Mesendoderm (in vitro differentiated cells): ENCODE measurements around the gene COL18A1.
A peak's percentile ranks its signal among the peaks of the same experiment; 100 is the strongest.

ENCODE experiments used
- DNase-seq: peaks from one replicate; pipeline ENCODE4 v3.0.0; 2013
- H2AK5ac ChIP-seq: 2 replicates; pipeline ENCODE4 v1.6.1; 2013; ENCODE audit warnings: low read length, inconsistent platforms
- H2BK120ac ChIP-seq: 2 replicates; pipeline ENCODE4 v1.6.1; 2013; ENCODE audit warnings: low read depth, mild to moderate bottlenecking, low read length, moderate library complexity, mixed read lengths
- H2BK15ac ChIP-seq: replicated peaks from 2 replicates; pipeline ENCODE4 v1.6.1; 2013; ENCODE audit warnings: low read depth, mild to moderate bottlenecking, moderate library complexity
- H2BK5ac ChIP-seq: 2 replicates; pipeline ENCODE4 v1.6.1; 2013; ENCODE audit warnings: low read length, inconsistent platforms
- H3K18ac ChIP-seq: 2 replicates; pipeline ENCODE4 v1.6.1; 2013; ENCODE audit warnings: mild to moderate bottlenecking, low read length, mixed read lengths
- H3K23ac ChIP-seq: one replicate; pipeline ENCODE4 v1.6.1; 2013; ENCODE audit warnings: low read length
- H3K27ac ChIP-seq: 2 replicates; pipeline ENCODE4 v1.5.1; 2013; ENCODE audit warnings: low read depth, mild to moderate bottlenecking, inconsistent platforms, low read length, moderate library complexity
- H3K27me3 ChIP-seq: 2 replicates; pipeline ENCODE4 v1.6.1; 2013; ENCODE audit warnings: low read length, control low read depth, mild to moderate bottlenecking, inconsistent platforms; ENCODE audit not compliant: insufficient read depth, poor library complexity
- H3K36me3 ChIP-seq: 2 replicates; pipeline ENCODE4 v1.6.1; 2013; ENCODE audit warnings: low read length, inconsistent platforms; ENCODE audit not compliant: control insufficient read depth, insufficient read depth
- H3K4ac ChIP-seq: one replicate; pipeline ENCODE4 v1.6.1; 2013; ENCODE audit warnings: low read depth, mild to moderate bottlenecking, low read length, moderate library complexity
- H3K4me1 ChIP-seq: 2 replicates; pipeline ENCODE4 v1.6.1; 2013; ENCODE audit warnings: low read depth, low read length, inconsistent platforms; ENCODE audit not compliant: control insufficient read depth
- H3K4me2 ChIP-seq: 2 replicates; pipeline ENCODE4 v1.6.1; 2013; ENCODE audit warnings: low read length
- H3K4me3 ChIP-seq: 2 replicates; pipeline ENCODE4 v1.5.1; 2013; ENCODE audit warnings: mild to moderate bottlenecking, low read length
- H3K56ac ChIP-seq: one replicate; pipeline ENCODE4 v1.6.1; 2013; ENCODE audit warnings: low read length
- H3K79me1 ChIP-seq: 2 replicates; pipeline ENCODE4 v1.6.1; 2013; ENCODE audit warnings: low read length, inconsistent platforms
- H3K79me2 ChIP-seq: 2 replicates; pipeline ENCODE4 v1.6.1; 2013; ENCODE audit warnings: mild to moderate bottlenecking, low read length; ENCODE audit not compliant: control insufficient read depth, insufficient read depth
- H3K9ac ChIP-seq: 2 replicates; pipeline ENCODE4 v1.6.1; 2013; ENCODE audit warnings: low read length, inconsistent platforms
- H4K5ac ChIP-seq: one replicate; pipeline ENCODE4 v1.6.1; 2013; ENCODE audit warnings: low read length
- H4K8ac ChIP-seq: one replicate; pipeline ENCODE4 v1.6.1; 2013; ENCODE audit warnings: low read depth, mild to moderate bottlenecking, control low read depth, low read length, moderate library complexity
- WGBS: extraction: QIAGEN DNeasy Blood & Tissue Kit; methylation state at CpG from one replicate; pipeline ENCODE4 v1.1.7; 2013; ENCODE audit warnings: low lambda C conversion rate, missing lambda C conversion rate; ENCODE audit not compliant: insufficient coverage; ENCODE audit errors: extremely low coverage; 5-methylcytosine and 5-hydroxymethylcytosine counted together

Gene COL18A1

DNA sequence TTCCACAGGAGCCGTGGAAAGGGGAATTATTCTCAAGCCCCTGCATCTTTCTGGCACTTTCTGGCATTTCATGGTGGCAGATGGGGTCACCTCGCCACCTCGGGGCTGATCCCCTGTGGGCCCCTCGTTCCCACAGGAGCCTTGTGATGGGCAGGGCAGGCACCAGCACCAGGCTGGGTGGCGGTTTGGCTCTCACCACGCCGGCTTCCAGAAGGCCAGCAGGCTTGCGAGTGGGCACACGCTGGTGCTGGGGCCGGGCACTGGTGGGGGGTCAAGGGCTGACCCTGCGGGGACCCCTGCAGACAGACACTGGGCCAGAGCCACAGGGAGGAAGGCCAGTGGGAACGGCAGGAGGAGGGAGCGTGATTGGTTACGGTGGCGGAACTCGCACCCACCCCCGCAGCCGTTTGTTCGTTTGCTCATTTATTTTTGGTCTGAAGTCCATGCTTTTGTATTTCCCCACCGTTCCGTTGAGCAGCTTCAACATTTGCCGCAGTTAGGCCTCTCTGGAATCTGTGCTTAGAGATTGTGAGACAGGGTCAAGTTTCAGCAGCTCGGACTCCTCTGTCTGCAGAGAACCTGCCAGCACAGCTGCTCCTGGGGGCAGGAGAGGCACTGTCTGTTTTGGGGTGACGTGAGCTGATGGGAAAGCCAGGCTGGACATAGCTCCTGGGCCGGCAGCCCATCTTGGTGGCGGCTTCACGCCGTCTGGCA lies 5.3 kb downstream of the COL18A1 start:
- H3K9ac ChIP-seq = no peak overlapping the region
- no peak overlapping the region for H3K23ac ChIP-seq
- no peaks in the 10 kb centered on the region for H3K27me3 ChIP-seq
- H3K4me1 ChIP-seq = peaks cover 12% of the 10 kb centered on the region
- H2BK5ac ChIP-seq = no peak overlapping the region
- H3K27ac ChIP-seq = no peak overlapping the region
- no peak overlapping the region for H3K18ac ChIP-seq
- no peak overlapping the region for H3K4ac ChIP-seq
- peak overlapping the region; percentile 64 for H3K56ac ChIP-seq
- no peak overlapping the region for H3K4me2 ChIP-seq
- H3K36me3 ChIP-seq = peaks cover 2% of the 10 kb centered on the region
- peaks cover 84% of the 10 kb centered on the region for H3K79me2 ChIP-seq
- H2BK120ac ChIP-seq = no peak overlapping the region
- no peak overlapping the region for H4K8ac ChIP-seq
- no peak overlapping the region for H2BK15ac ChIP-seq
- H2AK5ac ChIP-seq = no peak overlapping the region
- DNase-seq = no peak
- H3K4me3 ChIP-seq = no peak overlapping the region
- no peak overlapping the region for H4K5ac ChIP-seq
- H3K79me1 ChIP-seq = peaks cover 16% of the 10 kb centered on the region
- WGBS = no CpG with 5 or more reads among the region's 28 CpGs

DNA sequence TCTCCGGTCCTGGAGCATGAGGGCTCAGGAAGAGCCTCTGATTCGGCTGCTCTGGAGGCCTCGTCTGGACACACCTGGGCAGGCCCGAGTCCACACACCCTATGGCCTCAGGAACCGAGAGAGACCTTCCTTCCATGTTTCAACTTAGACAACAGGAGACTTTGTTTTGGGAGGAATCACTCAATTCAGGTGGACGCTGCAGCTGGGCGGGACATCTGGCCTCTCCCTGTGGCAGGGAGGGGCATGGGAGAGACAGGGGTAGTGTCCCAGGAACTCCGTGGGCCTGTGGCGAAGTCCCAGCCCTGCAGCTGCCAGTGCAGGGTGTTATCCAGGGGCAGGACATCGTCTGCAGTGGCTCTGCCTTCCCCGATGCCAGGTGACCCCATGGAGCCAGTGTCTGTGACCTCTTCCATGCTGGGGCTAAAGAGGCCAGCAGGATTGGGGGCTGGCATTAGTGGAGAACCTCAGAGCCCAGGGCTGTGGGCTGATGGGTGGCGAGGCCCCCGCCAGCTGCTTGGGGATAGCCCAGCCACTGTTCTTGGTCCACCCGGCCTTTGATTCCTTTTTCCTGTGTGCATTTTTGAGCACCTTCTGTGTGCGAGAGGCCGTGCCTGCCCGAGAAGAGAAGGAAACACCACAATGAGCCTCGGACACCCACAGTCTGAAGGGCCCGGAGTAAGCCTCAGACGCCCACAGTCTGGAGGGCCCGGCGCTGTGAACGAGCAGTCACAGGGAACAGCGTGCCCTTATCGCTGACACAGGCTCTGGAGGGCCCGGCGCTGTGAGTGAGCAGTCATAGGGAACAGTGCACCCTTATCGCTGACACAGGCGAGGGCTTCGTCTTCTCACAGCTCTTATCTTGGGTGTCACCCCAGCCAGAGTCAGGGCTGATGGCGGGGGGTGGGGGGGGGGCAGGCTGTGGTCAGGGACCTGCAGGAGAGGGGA lies 6.2 kb downstream of the COL18A1 start:
- no peak overlapping the region for H4K8ac ChIP-seq
- H3K4me3 ChIP-seq = no peak overlapping the region
- H2BK120ac ChIP-seq = no peak overlapping the region
- no peak overlapping the region for H3K27ac ChIP-seq
- H3K18ac ChIP-seq = no peak overlapping the region
- H3K79me2 ChIP-seq = peaks cover 88% of the 10 kb centered on the region
- peaks cover 2% of the 10 kb centered on the region for H3K36me3 ChIP-seq
- peaks cover 16% of the 10 kb centered on the region for H3K79me1 ChIP-seq
- H2BK5ac ChIP-seq = no peak overlapping the region
- peaks cover 12% of the 10 kb centered on the region for H3K4me1 ChIP-seq
- no peaks in the 10 kb centered on the region for H3K27me3 ChIP-seq
- H4K5ac ChIP-seq = no peak overlapping the region
- no peak overlapping the region for H3K56ac ChIP-seq
- no CpG with 5 or more reads among the region's 31 CpGs for WGBS
- no peak overlapping the region for H3K23ac ChIP-seq
- H3K4ac ChIP-seq = no peak overlapping the region
- no peak overlapping the region for H3K4me2 ChIP-seq
- no peak for DNase-seq
- no peak overlapping the region for H2BK15ac ChIP-seq
- no peak overlapping the region for H3K9ac ChIP-seq
- H2AK5ac ChIP-seq = no peak overlapping the region

DNA sequence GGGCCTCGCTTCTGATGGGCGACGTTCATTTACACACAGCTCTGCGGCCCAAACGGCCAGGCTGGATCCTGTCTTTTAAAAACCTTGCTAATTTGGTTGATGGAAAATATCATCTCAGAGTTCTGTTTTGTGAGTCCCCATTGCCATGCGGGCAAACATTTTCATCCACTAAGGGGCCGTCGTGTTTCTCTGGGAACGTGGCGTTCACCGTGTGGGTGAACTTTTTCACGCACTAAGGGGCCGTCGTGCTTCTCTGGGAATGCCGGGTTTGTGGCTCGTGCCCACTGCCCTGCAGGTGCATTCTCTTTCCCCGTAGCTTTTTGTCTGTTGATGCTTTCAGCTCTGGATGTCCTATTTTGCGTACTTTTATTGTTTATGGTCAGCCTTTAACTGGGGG lies 6.8 kb downstream of the COL18A1 start:
- no peak overlapping the region for H4K5ac ChIP-seq
- H3K27ac ChIP-seq = no peak overlapping the region
- no peak overlapping the region for H3K56ac ChIP-seq
- H3K18ac ChIP-seq = no peak overlapping the region
- no peak overlapping the region for H2BK5ac ChIP-seq
- H2BK15ac ChIP-seq = no peak overlapping the region
- H3K36me3 ChIP-seq = peaks cover 2% of the 10 kb centered on the region
- no peaks in the 10 kb centered on the region for H3K27me3 ChIP-seq
- peaks cover 12% of the 10 kb centered on the region for H3K4me1 ChIP-seq
- H3K9ac ChIP-seq = no peak overlapping the region
- H2BK120ac ChIP-seq = no peak overlapping the region
- H2AK5ac ChIP-seq = no peak overlapping the region
- H3K23ac ChIP-seq = no peak overlapping the region
- H3K79me2 ChIP-seq = peaks cover 93% of the 10 kb centered on the region
- no CpG with 5 or more reads among the region's 18 CpGs for WGBS
- H3K4me2 ChIP-seq = no peak overlapping the region
- no peak overlapping the region for H3K4me3 ChIP-seq
- H3K79me1 ChIP-seq = peaks cover 16% of the 10 kb centered on the region
- DNase-seq = no peak
- no peak overlapping the region for H3K4ac ChIP-seq
- H4K8ac ChIP-seq = no peak overlapping the region

DNA sequence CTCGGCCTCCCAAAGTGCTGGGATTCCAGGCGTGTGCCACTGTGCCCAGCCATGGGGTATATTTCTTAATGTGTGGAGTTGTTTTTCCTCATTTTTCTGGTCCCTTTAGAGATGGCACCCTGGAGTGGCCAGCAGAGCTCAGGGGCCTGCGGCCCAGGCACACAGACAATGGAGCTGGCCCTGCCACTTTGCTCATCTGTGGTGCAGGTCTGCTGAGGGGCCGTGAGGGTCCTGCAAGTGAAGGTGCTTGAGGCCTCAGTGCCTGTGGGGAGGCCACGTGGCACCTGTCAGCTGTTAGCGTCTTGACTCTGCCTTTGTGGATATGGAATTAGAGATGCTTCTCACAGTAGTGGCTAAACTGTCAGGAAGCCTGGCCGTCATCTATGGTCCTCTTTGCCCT lies 7.5 kb downstream of the COL18A1 start:
- Histone ChIP-seq H2BK120ac (no peak overlapping the region), H3K4ac (no peak overlapping the region), H3K4me2 (no peak overlapping the region), H3K4me1 (peaks cover 8% of the 10 kb centered on the region), H3K18ac (no peak overlapping the region), H3K36me3 (peaks cover 2% of the 10 kb centered on the region), H3K27me3 (no peaks in the 10 kb centered on the region), H3K79me1 (peaks cover 13% of the 10 kb centered on the region), H2BK15ac (no peak overlapping the region), H4K5ac (no peak overlapping the region), H3K27ac (no peak overlapping the region), H4K8ac (no peak overlapping the region), H3K9ac (no peak overlapping the region), H3K4me3 (no peak overlapping the region), H3K79me2 (peaks cover 95% of the 10 kb centered on the region), H2AK5ac (no peak overlapping the region), H3K56ac (no peak overlapping the region), H3K23ac (no peak overlapping the region), H2BK5ac (no peak overlapping the region)
- WGBS = no CpG with 5 or more reads among the region's 7 CpGs
- DNase-seq = no peak

GRCh38 chr21:45412909-45413611 lies 8.1 kb downstream of the COL18A1 start:
- Histone ChIP-seq H3K4ac (no peak overlapping the region), H3K23ac (peak overlapping the region; percentile 9), H4K8ac (no peak overlapping the region), H2BK120ac (no peak overlapping the region), H2BK5ac (no peak overlapping the region), H3K79me2 (peaks cover 95% of the 10 kb centered on the region), H3K27ac (no peak overlapping the region), H3K79me1 (peaks cover 10% of the 10 kb centered on the region), H2AK5ac (no peak overlapping the region), H2BK15ac (no peak overlapping the region), H3K4me2 (no peak overlapping the region), H3K56ac (no peak overlapping the region), H3K4me1 (peaks cover 5% of the 10 kb centered on the region), H3K9ac (no peak overlapping the region), H4K5ac (no peak overlapping the region), H3K36me3 (peaks cover 1% of the 10 kb centered on the region), H3K27me3 (no peaks in the 10 kb centered on the region), H3K18ac (no peak overlapping the region), H3K4me3 (no peak overlapping the region)
- WGBS = no CpG with 5 or more reads among the region's 27 CpGs
- DNase-seq = no peak
